Naive thymus-derived CD8-positive, alpha-beta T cell (primary cell): ENCODE measurements around the gene IRX4. TPM values are rescaled to one million over a fixed set of nuclear protein-coding genes. Genes with fewer than 3 reads are reported as not detected.
A peak's percentile ranks its signal among the peaks of the same experiment; 100 is the strongest.

ENCODE experiments used
- ATAC-seq, 2 donors: fragments of 150-1000 bp; cut with Tn5 transposase in 1 of 2; sonication (Bioruptor Pico), chemical (Tn5 transposase) in 1 of 2; 1 replicate in 1 of 2; 2 replicates in 1 of 2; pipeline ENCODE4 v1.10.0; 2021; ENCODE audit warnings: mild to moderate bottlenecking in 2 of 2, moderate library complexity in 2 of 2
- POLR2A ChIA-PET: fragments of 350-600 bp; sonication (Branson Sonifier 250); formaldehyde crosslinking; loops from one replicate; lab custom pipeline; 2021; ENCODE audit warnings: antibody characterized with exemption; lab: Charles Lee
- DNase-seq, 10 donors: peaks; one replicate each; pipeline versions ENCODE4 v3.0.0 to v3.0.0-alpha.2; 2020 to 2022
- H3K27ac Mint-ChIP-seq, 10 donors: one replicate each; pipeline ENCODE4 v1.8.0; 2020 to 2022; ENCODE audit warnings: mild to moderate bottlenecking in 10 of 10, mixed read lengths in 10 of 10, moderate library complexity in 4 of 10, inconsistent platforms in 1 of 10
- H3K27me3 Mint-ChIP-seq, 5 donors: one replicate each; pipeline ENCODE4 v1.8.0; 2021 to 2022; ENCODE audit warnings: mixed read lengths in 5 of 5
- H3K36me3 Mint-ChIP-seq, 3 donors: one replicate each; pipeline ENCODE4 v1.8.0; 2020 to 2022; ENCODE audit warnings: mixed read lengths in 3 of 3, mild to moderate bottlenecking in 2 of 3, inconsistent platforms in 1 of 3
- H3K4me1 Mint-ChIP-seq, 4 donors: one replicate each; pipeline ENCODE4 v1.8.0; 2021 to 2022; ENCODE audit warnings: mixed read lengths in 4 of 4
- H3K4me3 Mint-ChIP-seq, 10 donors: one replicate each; pipeline ENCODE4 v1.8.0; 2020 to 2022; ENCODE audit warnings: mild to moderate bottlenecking in 10 of 10, mixed read lengths in 10 of 10, moderate library complexity in 6 of 10, inconsistent platforms in 1 of 10
- H3K9me3 Mint-ChIP-seq, 9 donors: one replicate each; pipeline ENCODE4 v1.8.0; 2020 to 2022; ENCODE audit warnings: mixed read lengths in 9 of 9, mild to moderate bottlenecking in 3 of 9, inconsistent platforms in 1 of 9, moderate library complexity in 1 of 9
- polyA plus RNA-seq, 3 donors: library from polyadenylated mRNA; unstranded; fragments of 300-500 nt; fragmentation: Illumina TruSeq; gene quantifications; one replicate each; pipeline ENCODE4 v1.2.3, GENCODE V29; 2021
- total RNA-seq, 8 experiments: library from RNA in 2 of 8; stranded (reverse) in 2 of 8; gene quantifications; one replicate each; pipeline ENCODE4 v1.2.3 and lab custom pipeline; 2021 to 2026

Gene IRX4
- total and polyA plus RNA-seq, 5 experiments from 2014 or later, result not detected

GRCh38 chr5:1921711-1922110, 39.0 kb upstream of the IRX4 start:
- POLR2A ChIA-PET, result no interaction called here

GRCh38 chr5:1919750-1920149, 37.0 kb upstream of the IRX4 start:
- Mint-ChIP-seq H3K36me3 (no peaks in the 10 kb centered on the region), H3K4me3 (no peak overlapping the region), H3K9me3 (peaks cover 0 to 4% (median 0%) of the 10 kb centered on the region in 9 donors), H3K27ac (no peak overlapping the region), H3K4me1 (peaks cover 0 to 2% (median 0%) of the 10 kb centered on the region in 4 donors), H3K27me3 (peaks cover 7 to 28% (median 19%) of the 10 kb centered on the region in 5 donors)
- DNase-seq (no peak), ATAC-seq (no peak)
- POLR2A ChIA-PET, result no interaction called here

More at GRCh38 chr5:1921711-1922110, 39.0 kb upstream of the IRX4 start:
- peak overlapping the region in 1 of 10 donors; percentile 16 for H3K27ac Mint-ChIP-seq
- DNase-seq, result no peak
- peaks cover 0 to 2% (median 0%) of the 10 kb centered on the region in 4 donors for H3K4me1 Mint-ChIP-seq
- no peak overlapping the region for H3K4me3 Mint-ChIP-seq
- H3K27me3 Mint-ChIP-seq, result peaks cover 7 to 28% (median 17%) of the 10 kb centered on the region in 5 donors
- H3K9me3 Mint-ChIP-seq, result no peaks in the 10 kb centered on the region
- no peak for ATAC-seq
- no peaks in the 10 kb centered on the region for H3K36me3 Mint-ChIP-seq

GRCh38 chr5:1919209-1919566, 36.5 kb upstream of the IRX4 start:
- H3K27ac Mint-ChIP-seq, result peak overlapping the region in 1 of 10 donors; percentile 68

GRCh38 chr5:1918488-1919208, 35.9 kb upstream of the IRX4 start:
- peaks cover 5 to 28% (median 14%) of the 10 kb centered on the region in 5 donors for H3K27me3 Mint-ChIP-seq
- peaks cover 0 to 2% (median 0%) of the 10 kb centered on the region in 4 donors for H3K4me1 Mint-ChIP-seq
- DNase-seq (no peak), ATAC-seq (no peak)
- no peak overlapping the region for H3K4me3 Mint-ChIP-seq
- no peaks in the 10 kb centered on the region for H3K36me3 Mint-ChIP-seq
- peak overlapping the region in 1 of 10 donors; percentile 68 for H3K27ac Mint-ChIP-seq
- H3K9me3 Mint-ChIP-seq, result peaks cover 0 to 13% (median 0%) of the 10 kb centered on the region in 9 donors
- POLR2A ChIA-PET, result no interaction called here

More at GRCh38 chr5:1919209-1919566, 36.5 kb upstream of the IRX4 start:
- H3K27me3 Mint-ChIP-seq, result peaks cover 7 to 28% (median 19%) of the 10 kb centered on the region in 5 donors
- H3K4me1 Mint-ChIP-seq, result peaks cover 0 to 2% (median 0%) of the 10 kb centered on the region in 4 donors
- POLR2A ChIA-PET, result no interaction called here
- DNase-seq (no peak), ATAC-seq (no peak)
- H3K4me3 Mint-ChIP-seq, result no peak overlapping the region
- peaks cover 0 to 10% (median 0%) of the 10 kb centered on the region in 9 donors for H3K9me3 Mint-ChIP-seq
- H3K36me3 Mint-ChIP-seq, result no peaks in the 10 kb centered on the region

GRCh38 chr5:1917830-1918487, 35.2 kb upstream of the IRX4 start:
- DNase-seq (no peak), ATAC-seq (no peak)
- Mint-ChIP-seq H3K27ac (no peak overlapping the region), H3K9me3 (peaks cover 0 to 13% (median 0%) of the 10 kb centered on the region in 9 donors), H3K27me3 (peaks cover 3 to 28% (median 13%) of the 10 kb centered on the region in 5 donors), H3K4me1 (peaks cover 0 to 2% (median 0%) of the 10 kb centered on the region in 4 donors), H3K4me3 (no peak overlapping the region), H3K36me3 (no peaks in the 10 kb centered on the region)
- POLR2A ChIA-PET, result no interaction called here

- ATAC-seq (no peak), DNase-seq (no peak)
- peaks cover 0 to 13% (median 0%) of the 10 kb centered on the region in 9 donors for H3K9me3 Mint-ChIP-seq
- POLR2A ChIA-PET, result no interaction called here
- no peaks in the 10 kb centered on the region for H3K36me3 Mint-ChIP-seq
- H3K4me3 Mint-ChIP-seq, result no peak overlapping the region
- no peak overlapping the region for H3K27ac Mint-ChIP-seq
- peaks cover 3 to 20% (median 11%) of the 10 kb centered on the region in 5 donors for H3K27me3 Mint-ChIP-seq
- H3K4me1 Mint-ChIP-seq, result peaks cover 0 to 5% (median 0%) of the 10 kb centered on the region in 4 donors
Observed at GRCh38 chr5:1916041-1917001, 33.6 kb upstream of the IRX4 start.

- POLR2A ChIA-PET, result no interaction called here
- DNase-seq (no peak), ATAC-seq (no peak)
- H3K4me1 Mint-ChIP-seq, result peaks cover 0 to 5% (median 0%) of the 10 kb centered on the region in 4 donors
- peaks cover 0 to 13% (median 0%) of the 10 kb centered on the region in 9 donors for H3K9me3 Mint-ChIP-seq
- H3K36me3 Mint-ChIP-seq, result no peaks in the 10 kb centered on the region
- no peak overlapping the region for H3K4me3 Mint-ChIP-seq
- no peak overlapping the region for H3K27ac Mint-ChIP-seq
- peaks cover 3 to 17% (median 9%) of the 10 kb centered on the region in 5 donors for H3K27me3 Mint-ChIP-seq
Observed at GRCh38 chr5:1915316-1915715, 32.6 kb upstream of the IRX4 start.

GRCh38 chr5:1914471-1914870, 31.7 kb upstream of the IRX4 start:
- Mint-ChIP-seq H3K9me3 (peaks cover 0 to 13% (median 0%) of the 10 kb centered on the region in 9 donors), H3K27me3 (peaks cover 5 to 22% (median 11%) of the 10 kb centered on the region in 5 donors), H3K4me1 (peaks cover 0 to 5% (median 0%) of the 10 kb centered on the region in 4 donors), H3K4me3 (no peak overlapping the region), H3K36me3 (no peaks in the 10 kb centered on the region), H3K27ac (no peak overlapping the region)
- POLR2A ChIA-PET, result no interaction called here
- DNase-seq (no peak), ATAC-seq (no peak)

- no peaks in the 10 kb centered on the region for H3K36me3 Mint-ChIP-seq
- peaks cover 0 to 13% (median 0%) of the 10 kb centered on the region in 9 donors for H3K9me3 Mint-ChIP-seq
- DNase-seq (no peak), ATAC-seq (no peak)
- no peak overlapping the region for H3K27ac Mint-ChIP-seq
- peaks cover 0 to 5% (median 0%) of the 10 kb centered on the region in 4 donors for H3K4me1 Mint-ChIP-seq
- POLR2A ChIA-PET, result no interaction called here
- peaks cover 5 to 20% (median 9%) of the 10 kb centered on the region in 5 donors for H3K27me3 Mint-ChIP-seq
- no peak overlapping the region for H3K4me3 Mint-ChIP-seq
Observed at GRCh38 chr5:1913578-1913977, 30.9 kb upstream of the IRX4 start.

GRCh38 chr5:1912951-1913565, 30.3 kb upstream of the IRX4 start:
- H3K4me1 Mint-ChIP-seq, result peaks cover 0 to 4% (median 0%) of the 10 kb centered on the region in 4 donors
- H3K27me3 Mint-ChIP-seq, result peaks cover 4 to 22% (median 8%) of the 10 kb centered on the region in 5 donors
- DNase-seq, result no peak
- H3K36me3 Mint-ChIP-seq, result no peaks in the 10 kb centered on the region
- no peak overlapping the region for H3K27ac Mint-ChIP-seq
- no peak for ATAC-seq
- POLR2A ChIA-PET, result no interaction called here
- H3K9me3 Mint-ChIP-seq, result peaks cover 0 to 13% (median 0%) of the 10 kb centered on the region in 9 donors
- no peak overlapping the region for H3K4me3 Mint-ChIP-seq

GRCh38 chr5:1911773-1912235, 29.1 kb upstream of the IRX4 start:
- no peak for ATAC-seq
- Mint-ChIP-seq H3K36me3 (no peaks in the 10 kb centered on the region), H3K4me1 (peaks cover 0 to 3% (median 0%) of the 10 kb centered on the region in 4 donors), H3K9me3 (peaks cover 0 to 13% (median 0%) of the 10 kb centered on the region in 9 donors), H3K27ac (no peak overlapping the region), H3K4me3 (no peak overlapping the region), H3K27me3 (peaks cover 2 to 19% (median 4%) of the 10 kb centered on the region in 5 donors)
- no peak for DNase-seq
- POLR2A ChIA-PET, result no interaction called here
